Measurements from ENCODE around the gene NRXN3.

- TF ChIP-seq CTCF (tag by site-specific recombination; IDR thresholded peaks at IDR 0.05) (no peak), PRDM1 (tag by site-specific recombination; IDR thresholded peaks at IDR 0.05) (no peak), ZNF660 (tag by site-specific recombination; IDR thresholded peaks at IDR 0.05) (no peak), ZNF169 (tag by site-specific recombination; IDR thresholded peaks at IDR 0.05) (no peak), ZNF10 (tag by site-specific recombination; IDR thresholded peaks at IDR 0.05) (no peak), KLF9 (tag by site-specific recombination; IDR thresholded peaks at IDR 0.05; ENCODE audit: low read depth) (no peak), MEIS1 (CRISPR knock-in tag; IDR thresholded peaks at IDR 0.05; ENCODE audit: borderline replicate concordance) (no peak)
- TF ChIP-seq, protein P1, sequence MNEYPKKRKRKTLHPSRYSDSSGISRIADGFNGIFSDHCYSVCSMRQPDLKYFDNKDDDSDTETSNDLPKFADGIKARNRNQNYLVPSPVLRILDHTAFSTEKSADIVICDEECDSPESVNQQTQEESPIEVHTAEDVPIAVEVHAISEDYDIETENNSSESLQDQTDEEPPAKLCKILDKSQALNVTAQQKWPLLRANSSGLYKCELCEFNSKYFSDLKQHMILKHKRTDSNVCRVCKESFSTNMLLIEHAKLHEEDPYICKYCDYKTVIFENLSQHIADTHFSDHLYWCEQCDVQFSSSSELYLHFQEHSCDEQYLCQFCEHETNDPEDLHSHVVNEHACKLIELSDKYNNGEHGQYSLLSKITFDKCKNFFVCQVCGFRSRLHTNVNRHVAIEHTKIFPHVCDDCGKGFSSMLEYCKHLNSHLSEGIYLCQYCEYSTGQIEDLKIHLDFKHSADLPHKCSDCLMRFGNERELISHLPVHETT (tag by site-specific recombination; IDR thresholded peaks at IDR 0.05) = no peak
- TF ChIP-seq, protein P2, sequence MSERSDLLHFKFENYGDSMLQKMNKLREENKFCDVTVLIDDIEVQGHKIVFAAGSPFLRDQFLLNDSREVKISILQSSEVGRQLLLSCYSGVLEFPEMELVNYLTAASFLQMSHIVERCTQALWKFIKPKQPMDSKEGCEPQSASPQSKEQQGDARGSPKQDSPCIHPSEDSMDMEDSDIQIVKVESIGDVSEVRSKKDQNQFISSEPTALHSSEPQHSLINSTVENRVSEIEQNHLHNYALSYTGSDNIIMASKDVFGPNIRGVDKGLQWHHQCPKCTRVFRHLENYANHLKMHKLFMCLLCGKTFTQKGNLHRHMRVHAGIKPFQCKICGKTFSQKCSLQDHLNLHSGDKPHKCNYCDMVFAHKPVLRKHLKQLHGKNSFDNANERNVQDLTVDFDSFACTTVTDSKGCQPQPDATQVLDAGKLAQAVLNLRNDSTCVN (tag by site-specific recombination; optimal IDR thresholded peaks at IDR 0.05) = no peak
- TF ChIP-seq, protein P3, sequence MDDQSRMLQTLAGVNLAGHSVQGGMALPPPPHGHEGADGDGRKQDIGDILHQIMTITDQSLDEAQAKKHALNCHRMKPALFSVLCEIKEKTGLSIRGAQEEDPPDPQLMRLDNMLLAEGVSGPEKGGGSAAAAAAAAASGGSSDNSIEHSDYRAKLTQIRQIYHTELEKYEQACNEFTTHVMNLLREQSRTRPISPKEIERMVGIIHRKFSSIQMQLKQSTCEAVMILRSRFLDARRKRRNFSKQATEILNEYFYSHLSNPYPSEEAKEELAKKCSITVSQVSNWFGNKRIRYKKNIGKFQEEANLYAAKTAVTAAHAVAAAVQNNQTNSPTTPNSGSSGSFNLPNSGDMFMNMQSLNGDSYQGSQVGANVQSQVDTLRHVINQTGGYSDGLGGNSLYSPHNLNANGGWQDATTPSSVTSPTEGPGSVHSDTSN (CRISPR knock-in tag; IDR thresholded peaks at IDR 0.05) = no peak
Observed at GRCh38 chr14:78319887-78320635, 149.9 kb downstream of the NRXN3 start.
